HCT116 (cell line): Measurements from ENCODE around the gene INTU.

ENCODE experiments used
- CEBPB ChIP-seq: IDR thresholded peaks from 2 replicates; pipeline ENCODE4 v1.6.1; 2012; ENCODE audit warnings: low read depth
- CTCF ChIP-seq, 3 experiments: fragments of 200-600 bp in 1 of 3; sonication (generic) in 1 of 3; IDR thresholded peaks in 2 of 3; conservative IDR thresholded peaks in 1 of 3; 2 replicates each; pipeline ENCODE4 v1.5.1; 2012 to 2017; ENCODE audit warnings: low read depth in 2 of 3, low read length in 2 of 3, antibody characterized with exemption in 1 of 3, borderline replicate concordance in 1 of 3, control low read depth in 1 of 3, mild to moderate bottlenecking in 1 of 3, mixed read lengths in 1 of 3, mixed run types in 1 of 3, moderate library complexity in 1 of 3; ENCODE audit not compliant: insufficient read depth in 1 of 3
- EZH2 ChIP-seq: fragments of 200-600 bp; sonication (generic); IDR thresholded peaks from 2 replicates; pipeline ENCODE4 v1.6.1; 2017; ENCODE audit warnings: antibody characterized with exemption, mixed run types
- RAD21 ChIP-seq: IDR thresholded peaks from 2 replicates; pipeline ENCODE4 v1.6.1; 2012; ENCODE audit warnings: low read depth, mild to moderate bottlenecking
- SIN3A ChIP-seq: IDR thresholded peaks from 2 replicates; pipeline ENCODE4 v1.6.1; 2012; ENCODE audit warnings: low read depth
- TF ChIP-seq, protein P1 (sequence below): IDR thresholded peaks from 2 replicates; pipeline ENCODE4 v1.6.1; 2012
- TF ChIP-seq, protein P2 (sequence below): IDR thresholded peaks from 2 replicates; pipeline ENCODE4 v1.6.1; 2012; ENCODE audit warnings: low read depth

DNA sequence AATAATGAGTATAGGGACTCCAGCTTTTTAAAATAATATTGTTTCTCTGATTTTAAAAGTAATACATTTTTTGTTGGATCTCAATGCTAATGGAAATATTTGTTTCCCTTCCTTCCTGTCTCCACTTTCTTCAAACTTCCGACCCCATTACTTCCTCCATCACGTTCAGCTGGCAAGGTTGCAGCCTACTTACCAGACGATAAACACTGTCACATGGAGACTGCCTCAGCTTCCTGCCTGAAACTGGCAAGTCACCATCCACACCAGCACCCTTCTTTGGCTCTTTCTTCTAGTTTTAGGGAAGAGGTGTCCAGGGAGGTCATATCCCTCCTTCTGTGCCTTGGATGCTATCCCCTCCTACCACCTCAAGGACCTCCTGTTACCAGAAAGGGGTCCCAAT, 3.4 kb upstream of the INTU start:
- TF ChIP-seq EZH2 = no peak
- TF ChIP-seq, protein P1, sequence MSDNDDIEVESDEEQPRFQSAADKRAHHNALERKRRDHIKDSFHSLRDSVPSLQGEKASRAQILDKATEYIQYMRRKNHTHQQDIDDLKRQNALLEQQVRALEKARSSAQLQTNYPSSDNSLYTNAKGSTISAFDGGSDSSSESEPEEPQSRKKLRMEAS = no peak
- no peak for TF ChIP-seq SIN3A
- no peak for TF ChIP-seq RAD21
- no peak for TF ChIP-seq CTCF (IDR thresholded peaks at IDR 0.05 in 2 of 3, conservative IDR thresholded peaks at IDR 0.05 in 1 of 3; ENCODE audit: borderline replicate concordance in 1 of 3, insufficient read depth in 1 of 3, low read depth in 2 of 3, low read length in 2 of 3)
- TF ChIP-seq, protein P2, sequence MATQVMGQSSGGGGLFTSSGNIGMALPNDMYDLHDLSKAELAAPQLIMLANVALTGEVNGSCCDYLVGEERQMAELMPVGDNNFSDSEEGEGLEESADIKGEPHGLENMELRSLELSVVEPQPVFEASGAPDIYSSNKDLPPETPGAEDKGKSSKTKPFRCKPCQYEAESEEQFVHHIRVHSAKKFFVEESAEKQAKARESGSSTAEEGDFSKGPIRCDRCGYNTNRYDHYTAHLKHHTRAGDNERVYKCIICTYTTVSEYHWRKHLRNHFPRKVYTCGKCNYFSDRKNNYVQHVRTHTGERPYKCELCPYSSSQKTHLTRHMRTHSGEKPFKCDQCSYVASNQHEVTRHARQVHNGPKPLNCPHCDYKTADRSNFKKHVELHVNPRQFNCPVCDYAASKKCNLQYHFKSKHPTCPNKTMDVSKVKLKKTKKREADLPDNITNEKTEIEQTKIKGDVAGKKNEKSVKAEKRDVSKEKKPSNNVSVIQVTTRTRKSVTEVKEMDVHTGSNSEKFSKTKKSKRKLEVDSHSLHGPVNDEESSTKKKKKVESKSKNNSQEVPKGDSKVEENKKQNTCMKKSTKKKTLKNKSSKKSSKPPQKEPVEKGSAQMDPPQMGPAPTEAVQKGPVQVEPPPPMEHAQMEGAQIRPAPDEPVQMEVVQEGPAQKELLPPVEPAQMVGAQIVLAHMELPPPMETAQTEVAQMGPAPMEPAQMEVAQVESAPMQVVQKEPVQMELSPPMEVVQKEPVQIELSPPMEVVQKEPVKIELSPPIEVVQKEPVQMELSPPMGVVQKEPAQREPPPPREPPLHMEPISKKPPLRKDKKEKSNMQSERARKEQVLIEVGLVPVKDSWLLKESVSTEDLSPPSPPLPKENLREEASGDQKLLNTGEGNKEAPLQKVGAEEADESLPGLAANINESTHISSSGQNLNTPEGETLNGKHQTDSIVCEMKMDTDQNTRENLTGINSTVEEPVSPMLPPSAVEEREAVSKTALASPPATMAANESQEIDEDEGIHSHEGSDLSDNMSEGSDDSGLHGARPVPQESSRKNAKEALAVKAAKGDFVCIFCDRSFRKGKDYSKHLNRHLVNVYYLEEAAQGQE = no peak
- TF ChIP-seq CEBPB = no peak
